Right ventricle myocardium inferior (tissue), 1 donor: ENCODE results near the gene KCNK2. TPM values are rescaled to one million over a fixed set of nuclear protein-coding genes. Genes with fewer than 3 reads are reported as not detected.

ENCODE experiments used
- ATAC-seq: fragments of 200-7000 bp; cut with Tn5 transposase; one replicate; pipeline ENCODE4 v1.9.1; 2020; ENCODE audit warnings: mild to moderate bottlenecking, moderate library complexity
- DNase-seq: peaks from one replicate; pipeline ENCODE4 v3.0.0; 2021; ENCODE audit errors: missing footprints
- intact Hi-C: fragments of 100-400 bp; cut with DNase I; formaldehyde crosslinking; loops from one replicate; pipeline ENCODE4 v1.11.0; 2022
- total RNA-seq: library from RNA; stranded (reverse); fragmentation: NEBNext Ultra II Directional; extraction: Animal tissue kit (Norgen Biotek cat#: 25700); gene quantifications from one replicate; pipeline ENCODE4 v1.2.1, GENCODE V29; 2021
- donor health status: DM: no; HTN: yes; CAD: no; lungs with severe emphysema.

Gene KCNK2
- total RNA-seq, 1 donor from 2014 or later: 0.05 TPM

- intact Hi-C loops: no loop called here
- ATAC-seq (no peak), DNase-seq (no peak)
These were observed 2.1 kb downstream of the KCNK2 start for GRCh38 chr1:215084621-215085020.

- intact Hi-C loops: no loop called here
- ATAC-seq: no peak
- DNase-seq: no peak
These were observed 5.1 kb downstream of the KCNK2 start for GRCh38 chr1:215087603-215088002.

GRCh38 chr1:215094381-215094780, 11.8 kb downstream of the KCNK2 start:
- DNase-seq (no peak), ATAC-seq (no peak)
- intact Hi-C loops: no loop called here

- ATAC-seq: no peak
- intact Hi-C loops: no loop called here
- no peak for DNase-seq
These were observed 13.0 kb downstream of the KCNK2 start for GRCh38 chr1:215095524-215095923.

GRCh38 chr1:215101511-215101910, 19.0 kb downstream of the KCNK2 start:
- DNase-seq (no peak), ATAC-seq (no peak)
- intact Hi-C loops: no loop called here

- ATAC-seq: no peak
- intact Hi-C loops: no loop called here
- no peak for DNase-seq
These were observed 21.7 kb downstream of the KCNK2 start for GRCh38 chr1:215104283-215104682.

- no peak for ATAC-seq
- intact Hi-C loops: no loop called here
- no peak for DNase-seq
These were observed 23.5 kb downstream of the KCNK2 start for GRCh38 chr1:215106067-215106466.

GRCh38 chr1:215109171-215109570, 26.6 kb downstream of the KCNK2 start:
- DNase-seq: no peak
- no peak for ATAC-seq
- intact Hi-C loops: no loop called here

GRCh38 chr1:215111916-215112315, 29.4 kb downstream of the KCNK2 start:
- DNase-seq: no peak
- intact Hi-C loops: no loop called here
- no peak for ATAC-seq

- intact Hi-C loops: no loop called here
- no peak for ATAC-seq
- DNase-seq: no peak
These were observed 31.2 kb downstream of the KCNK2 start for GRCh38 chr1:215113776-215114153.

GRCh38 chr1:215114154-215114933, 31.8 kb downstream of the KCNK2 start:
- no peak for ATAC-seq
- intact Hi-C loops: no loop called here
- DNase-seq: no peak

- no peak for ATAC-seq
- DNase-seq: no peak
- intact Hi-C loops: no loop called here
These were observed 33.2 kb downstream of the KCNK2 start for GRCh38 chr1:215115760-215116159.

- intact Hi-C loops: no loop called here
These were observed 35.5 kb downstream of the KCNK2 start for GRCh38 chr1:215118081-215118480.

GRCh38 chr1:215119056-215119455, 36.5 kb downstream of the KCNK2 start:
- DNase-seq (no peak), ATAC-seq (no peak)
- intact Hi-C loops: no loop called here

More at GRCh38 chr1:215118081-215118480, 35.5 kb downstream of the KCNK2 start:
- no peak for DNase-seq
- no peak for ATAC-seq

- no peak for ATAC-seq
- intact Hi-C loops: no loop called here
- DNase-seq: no peak
These were observed 37.3 kb downstream of the KCNK2 start for GRCh38 chr1:215119719-215120365.

GRCh38 chr1:215128504-215128903, 46.0 kb downstream of the KCNK2 start:
- intact Hi-C loops: no loop called here
- no peak for ATAC-seq
- DNase-seq: no peak

GRCh38 chr1:215131291-215131690, 48.8 kb downstream of the KCNK2 start:
- intact Hi-C loops: no loop called here
- DNase-seq (no peak), ATAC-seq (no peak)

- ATAC-seq: no peak
- DNase-seq: no peak
- intact Hi-C loops: no loop called here
These were observed 49.6 kb downstream of the KCNK2 start for GRCh38 chr1:215132156-215132555.

GRCh38 chr1:215133532-215133931, 51.0 kb downstream of the KCNK2 start:
- ATAC-seq: no peak
- intact Hi-C loops: no loop called here
- DNase-seq: no peak

- intact Hi-C loops: no loop called here
- no peak for ATAC-seq
- no peak for DNase-seq
These were observed 55.4 kb downstream of the KCNK2 start for GRCh38 chr1:215137985-215138384.

- intact Hi-C loops: no loop called here
- DNase-seq (no peak), ATAC-seq (no peak)
These were observed 57.6 kb downstream of the KCNK2 start for GRCh38 chr1:215140135-215140534.
